Measurements from ENCODE around the gene ZNF611.
"Not testable (repeated sequence)": the region's sequence is repeated elsewhere in the genome, so short reads cannot be mapped to it uniquely, and the experiment has no call there.

ZNF611 gene

GRCh38 chr19:52675239-52675638, 59.6 kb downstream of the ZNF611 start:
- Histone ChIP-seq H3K36me3 (ENCODE audit: control insufficient read depth in 1 of 2, insufficient read depth in 2 of 2, low read length in 2 of 2) (peaks cover 19 to 21% of the 10 kb centered on the region in 2 experiments), H3K79me2 (ENCODE audit: control insufficient read depth, insufficient read depth, low read length, poor library complexity) (peaks cover 29% of the 10 kb centered on the region), H3K27ac (ENCODE audit: low read depth, low read length) (peak overlapping the region; percentile 34), H3K4me1 (ENCODE audit: control insufficient read depth in 1 of 2, insufficient read depth in 2 of 2, low read length in 2 of 2) (peaks cover 7 to 12% of the 10 kb centered on the region in 2 experiments), H3K4ac (ENCODE audit: low read depth, low read length) (peak overlapping the region; percentile 91)
- not testable (repeated sequence) for H3K23ac ChIP-seq (ENCODE audit: low read length); H3K18ac ChIP-seq (ENCODE audit: low read length); H3K4me3 ChIP-seq (ENCODE audit: low read depth, low read length); H2BK5ac ChIP-seq (ENCODE audit: low read depth, low read length, poor library complexity); H2BK12ac ChIP-seq (ENCODE audit: low read length); H3K9ac ChIP-seq (ENCODE audit: low read length); H4K91ac ChIP-seq (ENCODE audit: low read depth, low read length); H3K9me3 ChIP-seq (ENCODE audit: insufficient read depth, low read depth, low read length); H3K79me1 ChIP-seq (ENCODE audit: low read length); H2AFZ ChIP-seq (ENCODE audit: insufficient read depth, low read length, poor library complexity); H4K12ac ChIP-seq (ENCODE audit: low read depth, low read length); H3K27me3 ChIP-seq (ENCODE audit: insufficient read depth, low read length); H3K4me2 ChIP-seq (ENCODE audit: low read length); H4K8ac ChIP-seq (ENCODE audit: low read depth, low read length); DNase-seq; H2AK5ac ChIP-seq (ENCODE audit: low read length); H3K14ac ChIP-seq (ENCODE audit: low read length); H2BK120ac ChIP-seq (ENCODE audit: insufficient read depth, low read length, poor library complexity)
- WGBS (ENCODE audit: extremely low coverage, insufficient coverage, insufficient read length): no CpG with 5 or more reads among the region's 6 CpGs

GRCh38 chr19:52673014-52673413, 61.8 kb downstream of the ZNF611 start:
- no peaks in the 10 kb centered on the region for H3K27me3 ChIP-seq (ENCODE audit: insufficient read depth, low read length)
- H2BK5ac ChIP-seq (ENCODE audit: low read depth, low read length, poor library complexity): no peak overlapping the region
- H3K4me3 ChIP-seq (ENCODE audit: low read depth, low read length): no peak overlapping the region
- no peak overlapping the region for H2AK5ac ChIP-seq (ENCODE audit: low read length)
- H3K9me3 ChIP-seq (ENCODE audit: insufficient read depth, low read depth, low read length): no peaks in the 10 kb centered on the region
- H4K91ac ChIP-seq (ENCODE audit: low read depth, low read length): no peak overlapping the region
- H2AFZ ChIP-seq (ENCODE audit: insufficient read depth, low read length, poor library complexity): no peak overlapping the region
- H4K8ac ChIP-seq (ENCODE audit: low read depth, low read length): no peak overlapping the region
- peaks cover 19% of the 10 kb centered on the region in 2 experiments for H3K36me3 ChIP-seq (ENCODE audit: control insufficient read depth in 1 of 2, insufficient read depth in 2 of 2, low read length in 2 of 2)
- H3K79me1 ChIP-seq (ENCODE audit: low read length): no peaks in the 10 kb centered on the region
- no peak overlapping the region for H3K23ac ChIP-seq (ENCODE audit: low read length)
- peak in 1 of 2 donors; percentile 52 for DNase-seq
- H3K9ac ChIP-seq (ENCODE audit: low read length): no peak overlapping the region
- no peak overlapping the region for H3K18ac ChIP-seq (ENCODE audit: low read length)
- H2BK120ac ChIP-seq (ENCODE audit: insufficient read depth, low read length, poor library complexity): no peak overlapping the region
- no peak overlapping the region for H2BK12ac ChIP-seq (ENCODE audit: low read length)
- no peak overlapping the region for H3K4me2 ChIP-seq (ENCODE audit: low read length)
- H4K12ac ChIP-seq (ENCODE audit: low read depth, low read length): no peak overlapping the region
- H3K14ac ChIP-seq (ENCODE audit: low read length): no peak overlapping the region
- peaks cover 7 to 12% of the 10 kb centered on the region in 2 experiments for H3K4me1 ChIP-seq (ENCODE audit: control insufficient read depth in 1 of 2, insufficient read depth in 2 of 2, low read length in 2 of 2)
- H3K79me2 ChIP-seq (ENCODE audit: control insufficient read depth, insufficient read depth, low read length, poor library complexity): peaks cover 26% of the 10 kb centered on the region
- peak overlapping the region; percentile 86 for H3K4ac ChIP-seq (ENCODE audit: low read depth, low read length)
- H3K27ac ChIP-seq (ENCODE audit: low read depth, low read length): peak overlapping the region; percentile 12
- no CpG with 5 or more reads among the region's 4 CpGs for WGBS (ENCODE audit: extremely low coverage, insufficient coverage, insufficient read length)

DNA sequence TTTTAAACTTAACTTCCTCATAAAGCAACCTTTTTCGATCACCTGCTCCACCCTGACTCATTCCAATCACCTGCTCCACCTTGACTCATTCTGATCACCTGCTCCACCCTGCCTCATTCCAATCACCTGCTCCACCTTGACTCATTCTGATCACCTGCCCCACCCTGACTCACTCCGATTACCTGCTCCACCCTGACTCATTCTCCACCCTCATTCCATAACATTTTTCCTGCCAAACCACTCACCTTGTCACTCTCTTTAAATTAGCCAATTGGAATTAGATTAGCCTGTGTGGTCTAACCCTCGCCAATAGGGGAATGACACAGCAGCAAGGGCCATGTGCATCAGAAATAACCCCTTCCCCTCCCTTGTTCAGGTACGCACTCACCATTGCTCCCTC, 64.8 kb downstream of the ZNF611 start:
- H2BK12ac ChIP-seq (ENCODE audit: low read length): no peak overlapping the region
- WGBS (ENCODE audit: extremely low coverage, insufficient coverage, insufficient read length): no CpG with 5 or more reads among the region's 4 CpGs

GRCh38 chr19:52669586-52669985, 65.3 kb downstream of the ZNF611 start:
- no CpG with 5 or more reads among the region's 5 CpGs for WGBS (ENCODE audit: extremely low coverage, insufficient coverage, insufficient read length)
- no peak overlapping the region for H2BK12ac ChIP-seq (ENCODE audit: low read length)
- H4K12ac ChIP-seq (ENCODE audit: low read depth, low read length): no peak overlapping the region
- no peak overlapping the region for H2BK5ac ChIP-seq (ENCODE audit: low read depth, low read length, poor library complexity)
- no peak overlapping the region for H4K91ac ChIP-seq (ENCODE audit: low read depth, low read length)
- no peak overlapping the region for H3K4ac ChIP-seq (ENCODE audit: low read depth, low read length)
- no peak overlapping the region for H3K18ac ChIP-seq (ENCODE audit: low read length)
- H3K27ac ChIP-seq (ENCODE audit: low read depth, low read length): no peak overlapping the region
- peaks cover 6 to 12% of the 10 kb centered on the region in 2 experiments for H3K4me1 ChIP-seq (ENCODE audit: control insufficient read depth in 1 of 2, insufficient read depth in 2 of 2, low read length in 2 of 2)
- H3K36me3 ChIP-seq (ENCODE audit: control insufficient read depth in 1 of 2, insufficient read depth in 2 of 2, low read length in 2 of 2): peaks cover 18 to 20% of the 10 kb centered on the region in 2 experiments
- no peak overlapping the region for H2AFZ ChIP-seq (ENCODE audit: insufficient read depth, low read length, poor library complexity)
- no peaks in the 10 kb centered on the region for H3K27me3 ChIP-seq (ENCODE audit: insufficient read depth, low read length)
- DNase-seq: no peak
- no peak overlapping the region for H2AK5ac ChIP-seq (ENCODE audit: low read length)
- H4K8ac ChIP-seq (ENCODE audit: low read depth, low read length): no peak overlapping the region
- H3K79me1 ChIP-seq (ENCODE audit: low read length): no peaks in the 10 kb centered on the region
- no peak overlapping the region for H3K23ac ChIP-seq (ENCODE audit: low read length)
- H3K14ac ChIP-seq (ENCODE audit: low read length): no peak overlapping the region
- no peak overlapping the region for H3K4me3 ChIP-seq (ENCODE audit: low read depth, low read length)
- no peak overlapping the region for H3K9ac ChIP-seq (ENCODE audit: low read length)
- no peaks in the 10 kb centered on the region for H3K9me3 ChIP-seq (ENCODE audit: insufficient read depth, low read depth, low read length)
- no peak overlapping the region for H3K4me2 ChIP-seq (ENCODE audit: low read length)
- no peak overlapping the region for H2BK120ac ChIP-seq (ENCODE audit: insufficient read depth, low read length, poor library complexity)
- H3K79me2 ChIP-seq (ENCODE audit: control insufficient read depth, insufficient read depth, low read length, poor library complexity): peaks cover 16% of the 10 kb centered on the region

More for the DNA sequence above, 64.8 kb downstream of the ZNF611 start:
- Histone ChIP-seq H3K14ac (ENCODE audit: low read length) (no peak overlapping the region), H3K79me1 (ENCODE audit: low read length) (no peaks in the 10 kb centered on the region), H3K9me3 (ENCODE audit: insufficient read depth, low read depth, low read length) (no peaks in the 10 kb centered on the region), H3K4me3 (ENCODE audit: low read depth, low read length) (no peak overlapping the region), H3K79me2 (ENCODE audit: control insufficient read depth, insufficient read depth, low read length, poor library complexity) (peaks cover 18% of the 10 kb centered on the region), H4K8ac (ENCODE audit: low read depth, low read length) (no peak overlapping the region), H3K4me1 (ENCODE audit: control insufficient read depth in 1 of 2, insufficient read depth in 2 of 2, low read length in 2 of 2) (peaks cover 6 to 10% of the 10 kb centered on the region in 2 experiments), H2AK5ac (ENCODE audit: low read length) (no peak overlapping the region), H2BK120ac (ENCODE audit: insufficient read depth, low read length, poor library complexity) (no peak overlapping the region), H4K91ac (ENCODE audit: low read depth, low read length) (no peak overlapping the region), H3K27me3 (ENCODE audit: insufficient read depth, low read length) (no peaks in the 10 kb centered on the region), H3K23ac (ENCODE audit: low read length) (no peak overlapping the region), H3K4ac (ENCODE audit: low read depth, low read length) (no peak overlapping the region), H2BK5ac (ENCODE audit: low read depth, low read length, poor library complexity) (no peak overlapping the region), H3K18ac (ENCODE audit: low read length) (no peak overlapping the region), H3K4me2 (ENCODE audit: low read length) (no peak overlapping the region), H3K27ac (ENCODE audit: low read depth, low read length) (no peak overlapping the region), H3K36me3 (ENCODE audit: control insufficient read depth in 1 of 2, insufficient read depth in 2 of 2, low read length in 2 of 2) (peaks cover 17 to 19% of the 10 kb centered on the region in 2 experiments), H4K12ac (ENCODE audit: low read depth, low read length) (no peak overlapping the region), H3K9ac (ENCODE audit: low read length) (no peak overlapping the region), H2AFZ (ENCODE audit: insufficient read depth, low read length, poor library complexity) (no peak overlapping the region)
- peak; percentile 75 to 82 for DNase-seq

All from trophoblast cell (in vitro differentiated cells and primary cell).